Measurements from ENCODE around the gene SPAG6.

GRCh38 chr10:22316286-22317075 is 28.8 kb upstream of the SPAG6 start, which contains the start of gene COMMD3:
- no peak for TF ChIP-seq CTCF (IDR thresholded peaks at IDR 0.05; ENCODE audit: low read depth, low read length, missing input control)
- peak in 1 of 2 donors; percentile 34 for TF ChIP-seq RAD21 (IDR thresholded peaks at IDR 0.05)

Measured in liver (tissue), 3 donors.